ENCODE results near the gene IGSF11.

GRCh38 chr3:118927449-118927848, 107.2 kb downstream of the IGSF11 start:
- TF ChIP-seq POLR2A (IDR thresholded peaks at IDR 0.05) (no peak), POLR2AphosphoS5 (IDR thresholded peaks at IDR 0.05) (no peak), EP300 (IDR thresholded peaks at IDR 0.05; ENCODE audit: low read depth) (no peak)
- TF ChIP-seq, protein P1, sequence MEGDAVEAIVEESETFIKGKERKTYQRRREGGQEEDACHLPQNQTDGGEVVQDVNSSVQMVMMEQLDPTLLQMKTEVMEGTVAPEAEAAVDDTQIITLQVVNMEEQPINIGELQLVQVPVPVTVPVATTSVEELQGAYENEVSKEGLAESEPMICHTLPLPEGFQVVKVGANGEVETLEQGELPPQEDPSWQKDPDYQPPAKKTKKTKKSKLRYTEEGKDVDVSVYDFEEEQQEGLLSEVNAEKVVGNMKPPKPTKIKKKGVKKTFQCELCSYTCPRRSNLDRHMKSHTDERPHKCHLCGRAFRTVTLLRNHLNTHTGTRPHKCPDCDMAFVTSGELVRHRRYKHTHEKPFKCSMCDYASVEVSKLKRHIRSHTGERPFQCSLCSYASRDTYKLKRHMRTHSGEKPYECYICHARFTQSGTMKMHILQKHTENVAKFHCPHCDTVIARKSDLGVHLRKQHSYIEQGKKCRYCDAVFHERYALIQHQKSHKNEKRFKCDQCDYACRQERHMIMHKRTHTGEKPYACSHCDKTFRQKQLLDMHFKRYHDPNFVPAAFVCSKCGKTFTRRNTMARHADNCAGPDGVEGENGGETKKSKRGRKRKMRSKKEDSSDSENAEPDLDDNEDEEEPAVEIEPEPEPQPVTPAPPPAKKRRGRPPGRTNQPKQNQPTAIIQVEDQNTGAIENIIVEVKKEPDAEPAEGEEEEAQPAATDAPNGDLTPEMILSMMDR (IDR thresholded peaks at IDR 0.05) = no peak
